Glomerular visceral epithelial cell (primary cell): ENCODE measurements around the gene ATP8A1.
A peak's percentile ranks its signal among the peaks of the same experiment; 100 is the strongest.
"Not testable (repeated sequence)": the region's sequence is repeated elsewhere in the genome, so short reads cannot be mapped to it uniquely, and the experiment has no call there.

Experiments used
- DNase-seq: peaks from one replicate; pipeline ENCODE4 v3.0.0-alpha.2; 2016; ENCODE audit errors: extremely low spot score

Gene ATP8A1

GRCh38 chr4:42410446-42410845 lies 246.5 kb downstream of the ATP8A1 start:
- DNase-seq: no peak

GRCh38 chr4:42404001-42404400 lies 252.9 kb downstream of the ATP8A1 start:
- no peak for DNase-seq

GRCh38 chr4:42401171-42401570 lies 255.7 kb downstream of the ATP8A1 start:
- DNase-seq: no peak

- no peak for DNase-seq
Observed at GRCh38 chr4:42399393-42399792, 257.5 kb downstream of the ATP8A1 start.

- DNase-seq: no peak
Observed at GRCh38 chr4:42398871-42399331, 258.0 kb downstream of the ATP8A1 start.

- no peak for DNase-seq
Observed at GRCh38 chr4:42398171-42398870, 258.6 kb downstream of the ATP8A1 start.

GRCh38 chr4:42397635-42398170 lies 259.2 kb downstream of the ATP8A1 start:
- DNase-seq: peak; percentile 9

- DNase-seq: no peak
Observed at GRCh38 chr4:42396752-42397634, 259.9 kb downstream of the ATP8A1 start, which contains the start of gene SHISA3. SHISA3 (plus strand) TSS chr4:42397488; CDS start chr4:42398057, 569 bp downstream.

- no peak for DNase-seq
Observed at GRCh38 chr4:42396361-42396751, 260.5 kb downstream of the ATP8A1 start.

GRCh38 chr4:42395595-42395994 lies 261.3 kb downstream of the ATP8A1 start:
- no peak for DNase-seq

- no peak for DNase-seq
Observed at GRCh38 chr4:42392436-42392835, 264.5 kb downstream of the ATP8A1 start.

- DNase-seq: no peak
Observed at GRCh38 chr4:42391981-42392380, 264.9 kb downstream of the ATP8A1 start.

GRCh38 chr4:42391355-42391664 lies 265.6 kb downstream of the ATP8A1 start:
- no peak for DNase-seq

- no peak for DNase-seq
Observed at GRCh38 chr4:42390622-42391354, 266.1 kb downstream of the ATP8A1 start.

- no peak for DNase-seq
Observed at GRCh38 chr4:42385516-42385915, 271.4 kb downstream of the ATP8A1 start.

GRCh38 chr4:42381666-42382065 lies 275.2 kb downstream of the ATP8A1 start:
- DNase-seq: no peak

GRCh38 chr4:42377497-42377896 lies 279.4 kb downstream of the ATP8A1 start:
- DNase-seq: no peak

- not testable (repeated sequence) for DNase-seq
Observed at GRCh38 chr4:42372303-42372702, 284.6 kb downstream of the ATP8A1 start.

GRCh38 chr4:42371305-42372252 lies 285.3 kb downstream of the ATP8A1 start:
- DNase-seq: peak; percentile 19

GRCh38 chr4:42369489-42369888 lies 287.4 kb downstream of the ATP8A1 start:
- DNase-seq: no peak

- DNase-seq: no peak
Observed at GRCh38 chr4:42366959-42367358, 289.9 kb downstream of the ATP8A1 start.
